H1 (cell line): ENCODE results near the gene RAB44.

ENCODE experiments used
- CEBPB ChIP-seq: IDR thresholded peaks from 2 replicates; pipeline ENCODE4 v1.6.1; 2012; ENCODE audit warnings: low read depth, low read length
- EZH2 ChIP-seq: fragments of 200-600 bp; sonication (generic); IDR thresholded peaks from 2 replicates; pipeline ENCODE4 v1.7.1; 2012; ENCODE audit warnings: low read depth, mild to moderate bottlenecking, moderate library complexity, low read length, inconsistent platforms; ENCODE audit not compliant: severe bottlenecking
- FOSL1 ChIP-seq: IDR thresholded peaks from 2 replicates; pipeline ENCODE4 v1.6.1; 2011; ENCODE audit warnings: mild to moderate bottlenecking, low read depth, low read length, moderate library complexity; ENCODE audit not compliant: insufficient read depth
- GABPA ChIP-seq: IDR thresholded peaks from 2 replicates; pipeline ENCODE4 v1.6.1; 2011; ENCODE audit warnings: mild to moderate bottlenecking, low read length, moderate library complexity, borderline replicate concordance; ENCODE audit not compliant: insufficient read depth
- JUND ChIP-seq: IDR thresholded peaks from 2 replicates; pipeline ENCODE4 v1.6.1; 2011; ENCODE audit warnings: mild to moderate bottlenecking, improper control_type of control experiment, low read length
- MAX ChIP-seq: IDR thresholded peaks from 2 replicates; pipeline ENCODE4 v1.6.1; 2012; ENCODE audit warnings: inconsistent platforms
- POLR2A ChIP-seq, 2 experiments: IDR thresholded peaks; 1 replicate in 1 of 2; 2 replicates in 1 of 2; pipeline ENCODE4 v1.6.1; 2011; ENCODE audit warnings: low read depth in 2 of 2, low read length in 2 of 2, mild to moderate bottlenecking in 2 of 2; ENCODE audit errors: control extremely low read depth in 1 of 2
- POLR2AphosphoS5 ChIP-seq: IDR thresholded peaks from 2 replicates; pipeline ENCODE4 v1.6.1; 2011; ENCODE audit warnings: low read depth, low read length
- SRF ChIP-seq: IDR thresholded peaks from 2 replicates; pipeline ENCODE4 v1.6.1; 2011; ENCODE audit warnings: mild to moderate bottlenecking, low read depth, low read length, moderate library complexity
- TCF12 ChIP-seq: IDR thresholded peaks from 2 replicates; pipeline ENCODE4 v1.6.1; 2011; ENCODE audit warnings: low read depth, mild to moderate bottlenecking, low read length
- USF2 ChIP-seq: IDR thresholded peaks from 2 replicates; pipeline ENCODE4 v1.6.1; 2011; ENCODE audit warnings: low read length, improper control_type of control experiment
- TF ChIP-seq, protein P1 (sequence below), 3 experiments: IDR thresholded peaks; 1 replicate in 2 of 3; 2 replicates in 1 of 3; pipeline versions ENCODE4 v1.5.1 to v1.6.1; 2011; ENCODE audit warnings: low read length in 3 of 3, mild to moderate bottlenecking in 3 of 3, inconsistent platforms in 2 of 3, low read depth in 1 of 3, moderate library complexity in 1 of 3; ENCODE audit not compliant: insufficient read depth in 1 of 3; ENCODE audit errors: control extremely low read depth in 1 of 3

- TF ChIP-seq, protein P1, sequence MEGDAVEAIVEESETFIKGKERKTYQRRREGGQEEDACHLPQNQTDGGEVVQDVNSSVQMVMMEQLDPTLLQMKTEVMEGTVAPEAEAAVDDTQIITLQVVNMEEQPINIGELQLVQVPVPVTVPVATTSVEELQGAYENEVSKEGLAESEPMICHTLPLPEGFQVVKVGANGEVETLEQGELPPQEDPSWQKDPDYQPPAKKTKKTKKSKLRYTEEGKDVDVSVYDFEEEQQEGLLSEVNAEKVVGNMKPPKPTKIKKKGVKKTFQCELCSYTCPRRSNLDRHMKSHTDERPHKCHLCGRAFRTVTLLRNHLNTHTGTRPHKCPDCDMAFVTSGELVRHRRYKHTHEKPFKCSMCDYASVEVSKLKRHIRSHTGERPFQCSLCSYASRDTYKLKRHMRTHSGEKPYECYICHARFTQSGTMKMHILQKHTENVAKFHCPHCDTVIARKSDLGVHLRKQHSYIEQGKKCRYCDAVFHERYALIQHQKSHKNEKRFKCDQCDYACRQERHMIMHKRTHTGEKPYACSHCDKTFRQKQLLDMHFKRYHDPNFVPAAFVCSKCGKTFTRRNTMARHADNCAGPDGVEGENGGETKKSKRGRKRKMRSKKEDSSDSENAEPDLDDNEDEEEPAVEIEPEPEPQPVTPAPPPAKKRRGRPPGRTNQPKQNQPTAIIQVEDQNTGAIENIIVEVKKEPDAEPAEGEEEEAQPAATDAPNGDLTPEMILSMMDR (IDR thresholded peaks at IDR 0.05; ENCODE audit: control extremely low read depth in 1 of 3, insufficient read depth in 1 of 3, low read depth in 1 of 3, low read length in 3 of 3) = no peak
- TF ChIP-seq FOSL1 (no peak), GABPA (no peak), POLR2A (IDR thresholded peaks at IDR 0.05; ENCODE audit: control extremely low read depth in 1 of 2, low read depth in 2 of 2, low read length in 2 of 2) (no peak), JUND (no peak), MAX (no peak), TCF12 (no peak), SRF (no peak), POLR2AphosphoS5 (no peak), EZH2 (no peak), USF2 (no peak), CEBPB (no peak)
These were observed 5.0 kb downstream of the RAB44 start for GRCh38 chr6:36702656-36703055.
